NCI-H82 treated with DMSO at 0.1 percent for 48 hours (cell line): ENCODE data around the gene MICALL2.
"Not testable (repeated sequence)": the region's sequence is repeated elsewhere in the genome, so short reads cannot be mapped to it uniquely, and the experiment has no call there.

Experiments used
- DNase-seq: peaks from one replicate; lab custom pipeline; 2025; ENCODE audit not compliant: unreplicated experiment; lab: John Stamatoyannopoulos, UW

The MICALL2 gene

DNA sequence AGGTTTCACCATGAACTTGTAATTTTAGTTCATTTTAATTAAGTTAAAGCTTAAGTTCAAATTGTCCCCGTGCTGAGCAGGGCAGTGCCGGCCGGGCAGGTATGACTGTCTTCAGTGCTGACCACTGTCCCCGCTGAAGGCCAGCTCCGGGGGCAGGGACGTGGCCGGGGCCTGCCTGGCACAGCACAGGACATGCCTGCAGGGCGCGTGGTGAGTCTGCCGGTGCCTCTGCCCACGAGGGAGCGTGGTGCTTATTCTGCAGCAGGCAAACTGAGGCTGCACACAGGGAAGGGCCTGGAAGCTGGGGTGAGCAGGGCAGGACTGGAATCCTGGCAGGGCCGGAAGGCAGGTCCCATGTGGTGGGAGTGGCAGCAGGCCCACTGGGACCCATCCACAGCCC lies 9.8 kb downstream of the MICALL2 start:
- DNase-seq, result no peak

DNA sequence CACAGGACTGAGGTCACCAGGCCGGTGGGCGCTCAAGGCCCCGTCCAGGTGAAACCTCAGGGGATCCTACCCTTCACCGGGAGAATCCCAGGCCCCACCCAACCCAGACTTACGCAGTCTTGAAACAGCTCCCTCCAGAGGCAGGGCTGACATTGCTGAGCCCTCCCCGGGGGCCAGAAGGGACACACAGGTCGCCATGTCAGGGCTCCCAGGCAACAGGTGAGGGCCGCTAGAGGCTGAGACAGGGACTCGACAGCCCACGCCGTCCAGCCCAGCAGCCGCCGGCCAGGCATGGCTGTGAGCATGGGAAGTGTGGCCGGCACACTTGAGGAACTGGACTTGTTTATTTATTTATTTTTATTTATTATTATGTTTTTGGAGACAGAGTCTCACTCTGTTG lies 10.3 kb downstream of the MICALL2 start:
- DNase-seq, result no peak

DNA sequence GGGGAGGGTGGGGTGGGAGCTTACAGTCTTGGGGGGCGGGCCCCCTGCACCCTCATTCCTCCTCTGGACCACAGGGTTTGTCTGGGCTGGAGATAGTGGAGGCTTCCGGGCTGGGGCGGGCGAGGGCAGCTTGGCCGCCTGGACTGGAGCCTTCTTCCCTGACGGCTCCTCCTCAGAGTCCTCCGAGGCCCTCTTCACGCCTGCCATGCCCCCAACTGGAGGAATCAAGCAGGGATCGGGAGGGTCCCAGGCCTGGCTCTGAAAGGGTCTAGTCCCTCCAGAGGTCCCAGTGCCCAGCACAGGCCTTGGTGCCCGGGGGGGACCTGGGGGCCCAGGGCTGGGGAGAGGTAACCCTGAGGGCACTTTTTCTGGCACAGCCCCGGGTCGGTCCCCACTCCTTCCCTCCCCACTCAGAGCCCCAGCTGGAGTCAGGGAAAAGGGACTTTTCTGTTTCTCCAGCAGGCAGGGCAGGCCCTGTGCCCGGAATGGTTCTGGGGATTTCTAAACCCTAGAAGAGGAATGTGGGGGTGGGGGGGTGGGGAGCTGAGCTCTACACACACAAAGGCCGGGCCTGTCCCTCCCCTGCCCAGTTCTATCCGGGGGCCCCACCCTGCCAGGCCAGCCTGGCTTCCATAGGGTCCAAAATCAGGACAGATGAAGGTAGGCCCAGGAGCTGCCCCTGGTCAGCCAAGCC lies 11.6 kb downstream of the MICALL2 start:
- DNase-seq, result no peak

DNA sequence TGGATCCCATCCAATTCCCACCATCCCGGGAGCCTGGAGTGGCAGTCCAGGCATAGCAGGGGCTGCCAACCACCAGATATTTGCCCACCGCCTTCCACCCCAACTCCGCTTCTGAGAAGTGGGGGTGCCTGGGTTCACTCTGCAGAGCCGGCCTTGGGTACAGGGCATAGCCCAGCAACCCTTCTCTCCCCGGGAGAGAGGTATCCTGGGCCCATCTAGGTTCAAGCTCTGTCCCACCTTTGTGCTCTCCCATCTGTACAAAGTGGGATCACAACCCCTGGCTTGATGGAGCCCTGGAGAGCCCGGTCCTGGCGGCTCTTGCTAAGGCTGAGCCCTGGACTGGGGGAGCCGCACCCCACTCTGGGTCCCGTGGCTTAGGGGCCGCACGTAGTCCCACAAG lies 12.2 kb downstream of the MICALL2 start:
- DNase-seq, result no peak

DNA sequence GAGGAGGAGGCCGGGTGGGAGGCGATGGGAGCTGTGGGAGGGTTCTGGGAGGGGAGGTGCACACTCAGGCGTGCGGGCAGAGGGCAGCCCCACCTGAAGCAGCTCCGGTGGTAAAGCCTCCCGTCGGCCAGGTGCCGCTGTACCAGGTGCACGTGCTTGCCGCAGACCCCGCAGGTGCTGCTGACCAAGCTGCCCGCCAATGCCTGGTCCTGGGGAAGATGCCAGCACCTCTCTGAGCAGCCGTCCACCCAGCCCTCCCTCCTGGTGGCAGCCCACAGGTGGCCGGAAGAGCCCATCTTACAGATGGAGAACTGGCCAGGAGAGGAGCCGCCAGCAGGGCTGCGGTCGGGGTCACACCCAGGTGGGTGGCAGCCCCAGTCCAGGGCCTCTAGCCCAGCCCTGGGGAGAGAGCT lies 12.6 kb downstream of the MICALL2 start:
- DNase-seq, result no peak

DNA sequence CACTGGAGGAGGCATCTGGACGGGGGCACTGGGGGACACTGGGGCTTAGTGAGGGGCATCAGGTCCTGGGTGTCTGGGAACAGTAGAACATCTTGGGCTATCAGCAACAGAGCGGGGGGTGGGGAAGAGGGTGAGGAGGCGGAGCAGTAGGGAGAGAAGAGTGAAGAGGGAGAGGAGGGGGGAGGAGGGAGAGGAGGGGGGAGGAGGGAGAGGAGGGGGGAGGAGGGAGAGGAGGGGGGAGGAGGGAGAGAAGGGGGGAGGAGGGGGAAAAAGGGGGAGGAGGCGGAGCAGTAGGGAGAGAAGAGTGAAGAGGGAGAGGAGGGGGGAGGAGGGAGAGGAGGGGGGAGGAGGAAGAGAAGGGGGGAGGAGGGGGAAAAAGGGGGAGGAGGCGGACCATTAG lies 13.2 kb downstream of the MICALL2 start:
- DNase-seq, result not testable (repeated sequence)

DNA sequence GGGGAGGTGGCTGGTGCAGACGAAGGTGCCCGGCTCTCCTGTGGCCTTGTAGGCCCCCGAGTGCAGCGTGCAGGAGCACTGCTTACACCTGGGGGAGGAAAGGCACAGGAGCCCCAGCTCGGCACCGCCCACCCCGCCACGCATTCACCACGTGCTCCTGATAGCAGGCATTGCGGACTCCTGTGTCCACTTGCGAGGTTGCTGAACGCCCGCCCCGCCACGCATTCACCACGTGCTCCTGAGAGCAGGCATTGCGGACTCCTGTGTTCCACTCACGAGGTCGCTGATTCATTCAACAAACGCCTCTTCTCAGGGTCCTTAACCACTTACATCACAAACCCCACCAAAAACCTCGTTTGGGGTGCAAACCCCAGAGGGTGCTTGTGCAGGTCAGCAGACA lies 13.9 kb downstream of the MICALL2 start:
- DNase-seq, result no peak

DNA sequence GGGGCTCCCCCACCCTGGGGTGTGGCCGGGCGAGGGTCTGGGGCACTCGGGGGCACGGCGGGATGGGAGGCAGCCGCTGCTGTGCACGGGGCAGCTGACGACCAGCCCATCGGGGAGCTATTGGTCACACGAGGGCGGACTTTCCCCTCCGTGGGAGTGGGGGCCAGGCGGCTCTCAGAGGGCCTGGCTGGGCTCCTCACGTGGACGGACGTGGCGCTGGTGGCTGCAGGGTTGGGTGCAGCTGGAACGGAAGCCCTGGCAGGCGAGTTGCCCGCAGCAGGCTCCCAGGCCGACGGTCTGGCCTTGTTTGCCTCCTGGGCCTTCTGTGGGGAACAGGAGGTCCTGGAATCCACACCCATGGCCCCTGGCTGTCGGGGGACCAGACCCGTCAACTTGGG lies 14.3 kb downstream of the MICALL2 start:
- DNase-seq, result no peak

DNA sequence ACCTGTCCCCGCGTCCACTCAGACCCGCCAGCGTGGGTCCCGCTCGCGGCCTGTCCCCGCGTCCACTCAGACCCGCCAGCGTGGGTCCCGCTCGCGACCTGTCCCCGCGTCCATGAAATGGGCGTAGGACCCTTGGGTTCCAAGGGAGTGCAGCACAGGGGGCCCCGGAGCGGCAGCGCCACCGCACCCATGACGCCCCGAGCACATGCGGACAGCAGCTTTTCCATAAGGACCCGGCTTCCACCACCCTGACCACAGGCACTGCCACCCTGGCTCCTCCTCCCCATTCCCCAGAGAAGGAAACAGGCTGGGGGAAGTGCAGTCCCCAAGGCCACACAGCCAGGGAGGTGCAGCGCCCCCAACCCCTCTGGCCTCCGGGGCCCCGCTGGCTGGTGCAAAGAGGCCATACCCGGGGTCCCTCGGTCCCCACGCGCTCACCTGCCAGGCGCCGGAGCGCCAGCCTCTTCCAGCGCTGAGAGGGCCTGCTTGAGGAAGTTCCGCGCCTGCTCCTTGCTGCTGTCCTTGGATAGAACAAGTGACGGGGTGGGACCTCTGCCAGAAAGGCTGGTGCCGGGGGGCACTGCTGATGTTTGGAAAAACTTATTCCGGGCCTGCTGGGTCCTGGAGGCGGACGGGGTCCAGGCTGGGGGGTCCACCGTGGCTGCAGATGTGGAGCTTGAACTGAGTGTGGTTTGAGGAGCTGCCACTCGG lies 14.9 kb downstream of the MICALL2 start:
- DNase-seq, result no peak

DNA sequence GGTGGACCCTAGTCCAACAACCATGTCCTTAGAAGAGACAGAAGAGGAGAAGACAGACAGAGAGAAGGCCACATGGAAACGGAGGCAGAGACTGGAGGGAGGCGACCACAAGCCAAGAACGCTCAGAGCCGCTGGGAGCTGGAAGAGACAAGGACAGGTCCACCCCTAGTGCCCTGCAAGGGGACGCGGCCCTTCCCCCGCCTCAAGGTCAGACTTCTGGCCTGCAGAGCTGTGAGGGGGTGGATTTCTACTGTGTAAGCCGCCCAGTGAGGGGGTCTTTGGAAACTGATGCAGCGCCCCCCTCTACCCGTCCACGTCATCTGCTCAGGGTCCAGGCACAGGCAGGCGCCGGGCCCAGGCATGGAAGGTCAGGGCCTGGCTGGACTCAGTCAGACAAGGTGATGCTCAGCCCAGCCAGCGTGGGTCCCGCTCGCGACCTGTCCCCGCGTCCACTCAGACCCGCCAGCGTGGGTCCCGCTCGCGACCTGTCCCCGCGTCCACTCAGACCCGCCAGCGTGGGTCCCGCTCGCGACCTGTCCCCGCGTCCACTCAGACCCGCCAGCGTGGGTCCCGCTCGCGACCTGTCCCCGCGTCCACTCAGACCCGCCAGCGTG lies 15.6 kb downstream of the MICALL2 start:
- not testable (repeated sequence) for DNase-seq

DNA sequence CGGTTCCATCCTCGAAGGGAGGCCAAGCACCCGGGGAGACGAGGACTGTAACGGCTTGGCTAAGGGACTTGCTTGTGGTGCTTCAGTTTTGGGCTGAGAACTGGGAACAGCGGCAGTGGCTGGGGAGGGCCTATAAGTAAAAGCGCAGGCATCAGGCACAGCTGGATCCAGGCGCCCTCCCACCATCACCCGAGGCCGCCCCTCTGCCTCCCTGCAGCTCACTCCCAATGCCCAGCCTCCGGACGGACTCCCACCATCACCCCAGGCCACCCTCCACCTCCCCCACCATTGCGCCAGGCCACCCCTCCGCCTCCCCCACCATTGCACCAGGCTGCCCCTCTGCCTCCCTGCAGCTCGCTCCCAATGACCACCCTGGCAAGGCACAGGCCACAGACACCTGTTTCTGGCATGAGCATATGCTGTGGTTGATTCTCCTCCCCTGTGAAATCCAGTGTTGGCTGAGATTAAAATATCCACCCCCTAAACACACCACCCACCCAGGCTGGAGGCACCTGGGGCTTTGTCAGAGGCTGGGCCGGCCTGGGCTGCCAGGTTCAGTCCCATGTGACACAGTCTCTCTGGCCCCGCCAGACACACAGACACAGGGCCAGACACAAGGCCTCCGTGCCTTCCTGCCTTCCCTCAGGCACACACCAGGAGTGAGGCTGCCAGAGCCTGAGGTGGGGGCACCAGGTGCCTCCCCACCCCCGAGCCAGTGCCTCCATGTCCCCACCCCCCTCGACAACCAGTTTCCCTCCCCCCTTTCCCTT lies 16.7 kb downstream of the MICALL2 start:
- DNase-seq, result no peak

DNA sequence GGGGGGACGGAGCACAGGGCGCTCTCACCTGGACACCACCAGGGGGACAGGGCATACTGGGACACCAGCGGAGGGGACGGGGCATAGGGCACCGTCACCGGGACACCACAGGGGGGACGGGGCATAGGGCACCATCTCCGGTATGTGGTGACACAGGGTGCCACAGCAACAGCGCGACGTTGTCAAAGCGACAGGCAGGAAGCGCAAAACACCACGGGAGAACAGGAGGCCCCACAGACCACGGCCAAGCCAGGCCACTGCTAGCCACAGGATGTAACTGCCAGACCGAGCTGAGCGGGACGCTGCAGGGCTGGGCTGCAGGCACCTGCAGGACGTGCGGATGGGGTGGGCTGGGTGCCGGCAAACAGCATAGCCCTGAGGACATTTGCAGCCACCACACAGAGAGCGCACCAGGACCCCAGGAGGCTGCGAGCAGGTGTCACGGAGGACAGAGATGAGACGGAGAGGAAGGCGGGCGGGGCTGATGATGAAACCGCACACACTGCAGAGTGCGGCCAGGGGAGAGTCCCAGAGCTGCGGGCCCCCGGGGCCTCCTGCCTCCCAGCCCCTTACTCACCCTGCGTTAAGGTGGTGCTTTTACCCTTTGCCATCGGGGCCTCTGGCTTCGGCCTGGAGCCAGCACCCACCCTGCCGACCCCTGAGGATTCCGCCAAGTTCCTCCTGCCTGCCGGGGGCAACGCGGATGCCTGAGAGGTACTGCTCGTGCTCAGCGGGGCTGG lies 17.5 kb downstream of the MICALL2 start:
- no peak for DNase-seq

DNA sequence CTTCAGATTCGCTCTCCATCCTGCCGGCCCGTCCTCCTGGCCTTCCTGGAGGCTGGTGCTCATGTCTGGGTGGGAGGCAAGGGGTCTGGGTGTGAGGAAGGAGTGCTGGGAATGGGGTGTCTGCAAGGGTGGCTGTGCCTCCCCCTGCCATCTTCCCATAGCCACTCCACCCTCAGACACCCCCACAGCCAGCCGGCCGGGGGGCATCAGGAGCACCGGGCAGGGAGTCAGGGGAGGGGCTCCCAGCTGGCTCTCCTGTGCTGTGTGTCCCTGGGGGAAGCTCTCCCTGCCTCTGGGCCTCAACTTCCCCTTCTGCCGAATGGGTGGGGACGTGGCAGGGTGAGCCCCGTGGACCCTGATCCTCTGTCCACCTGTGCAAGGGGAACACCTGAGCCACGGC lies 18.6 kb downstream of the MICALL2 start:
- no peak for DNase-seq

DNA sequence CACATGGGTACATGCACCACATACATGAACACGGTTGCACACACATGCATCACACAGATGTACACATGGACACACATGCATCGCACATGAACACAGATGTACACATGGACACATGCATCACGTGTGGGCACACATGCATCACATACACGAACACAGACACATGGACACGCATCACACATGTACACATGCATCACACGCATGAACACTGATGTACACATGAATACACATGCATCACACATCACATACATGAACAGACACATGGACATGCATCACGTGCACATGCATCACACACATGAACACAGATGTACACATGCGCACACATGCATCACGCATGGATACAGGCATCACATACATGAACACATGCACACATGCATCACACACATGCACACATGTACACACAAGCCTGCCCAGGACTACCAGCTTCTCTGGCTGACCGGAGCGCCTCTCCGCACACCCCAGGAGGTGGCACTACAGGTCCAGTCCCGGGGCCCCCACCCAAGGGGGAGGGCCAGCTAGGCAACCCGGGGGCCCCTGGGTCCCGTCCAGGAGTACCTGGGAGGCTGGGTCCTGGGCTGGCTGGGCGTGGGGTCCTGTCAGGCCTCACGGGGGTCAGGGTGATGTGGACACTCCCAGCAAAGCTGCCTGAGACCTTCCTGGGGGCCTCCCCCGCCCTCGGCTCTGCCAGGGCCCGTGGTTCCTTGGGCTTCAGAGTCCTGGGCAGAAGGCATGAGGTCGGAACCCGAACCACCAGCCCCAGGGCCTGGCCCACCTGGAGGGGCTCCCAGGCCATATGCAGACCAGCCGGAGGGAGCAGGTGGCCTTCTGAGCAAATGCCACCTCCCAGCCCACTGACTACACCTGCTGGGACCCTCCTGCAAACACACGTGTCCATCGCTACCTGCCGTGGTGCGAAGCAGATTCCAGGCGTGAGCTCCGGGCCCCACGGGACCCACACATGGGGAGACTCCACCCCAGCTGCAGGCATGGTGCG lies 19.6 kb downstream of the MICALL2 start:
- DNase-seq, result no peak

DNA sequence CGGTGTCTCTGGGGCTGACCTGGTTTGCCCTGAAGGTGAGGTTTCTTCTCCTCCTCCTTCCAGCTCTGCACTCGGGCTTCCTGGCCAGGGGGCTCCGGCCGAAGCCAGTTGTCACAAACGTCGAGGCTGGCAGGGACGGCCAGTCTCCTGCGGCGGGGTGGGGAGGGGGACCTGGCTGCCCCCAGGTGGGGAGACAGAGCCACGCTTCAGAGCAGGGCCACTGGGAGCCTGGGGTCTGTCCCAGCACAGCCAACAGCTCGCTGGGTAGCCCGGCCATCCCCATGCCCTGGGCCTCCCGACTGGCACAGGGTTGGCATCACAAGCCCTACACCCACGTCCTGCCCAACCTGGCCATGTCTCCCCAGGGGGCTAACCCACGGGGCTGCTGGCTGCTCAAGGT lies 20.4 kb downstream of the MICALL2 start:
- DNase-seq, result no peak

DNA sequence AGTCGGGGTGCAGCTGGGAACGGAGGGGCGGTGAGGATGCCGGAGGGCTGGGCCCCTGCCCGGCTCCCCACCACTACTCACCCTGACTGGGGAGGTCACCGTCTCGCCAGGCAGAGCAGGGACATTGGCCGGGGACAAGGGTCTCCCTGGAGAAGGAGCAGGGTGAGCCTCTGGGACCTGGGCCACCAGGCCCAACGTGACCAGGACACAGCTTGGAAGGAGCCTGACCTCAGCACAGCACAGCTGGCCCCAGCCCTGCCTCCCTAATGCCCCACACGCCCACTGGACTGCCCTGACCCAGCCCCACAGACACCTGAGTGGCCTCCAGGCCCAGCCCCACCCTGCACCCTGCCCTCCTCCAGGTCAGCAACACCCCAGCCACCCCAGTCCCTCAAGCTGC lies 21.1 kb downstream of the MICALL2 start:
- no peak for DNase-seq

DNA sequence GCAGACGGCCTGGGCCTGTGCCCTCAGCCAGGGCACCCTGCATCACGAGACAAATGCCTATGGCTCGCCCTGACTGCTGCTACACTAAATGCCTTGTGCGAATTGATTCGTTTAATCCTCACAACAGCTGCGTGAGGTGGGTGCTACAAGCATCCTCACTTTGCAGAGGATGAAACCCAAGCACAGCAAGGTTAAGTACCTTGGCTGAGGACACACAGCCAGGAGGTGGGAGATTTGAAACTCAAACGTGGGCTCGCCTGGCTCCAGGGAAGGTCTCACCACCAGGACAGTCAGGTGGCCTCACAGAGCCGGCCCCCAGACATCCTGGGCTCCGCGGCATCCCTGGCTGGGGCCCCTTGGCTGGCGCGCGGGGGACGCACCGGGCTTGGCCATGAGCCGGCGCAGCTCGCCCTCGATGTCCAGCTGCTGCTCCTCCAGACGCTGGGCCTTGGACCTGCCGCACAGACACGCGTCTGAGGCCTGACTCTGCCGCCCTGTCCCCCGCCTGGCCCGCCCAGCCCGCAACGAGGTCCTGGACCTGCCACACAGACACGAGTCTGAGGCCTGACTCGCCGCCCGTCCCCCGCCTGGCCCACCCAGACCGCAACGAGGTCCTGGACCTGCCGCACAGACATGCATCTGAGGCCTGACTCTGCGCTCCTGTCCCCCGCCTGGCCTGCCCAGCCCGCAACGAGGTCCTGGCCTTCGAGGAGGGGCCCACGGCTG lies 22.0 kb downstream of the MICALL2 start:
- DNase-seq, result no peak

DNA sequence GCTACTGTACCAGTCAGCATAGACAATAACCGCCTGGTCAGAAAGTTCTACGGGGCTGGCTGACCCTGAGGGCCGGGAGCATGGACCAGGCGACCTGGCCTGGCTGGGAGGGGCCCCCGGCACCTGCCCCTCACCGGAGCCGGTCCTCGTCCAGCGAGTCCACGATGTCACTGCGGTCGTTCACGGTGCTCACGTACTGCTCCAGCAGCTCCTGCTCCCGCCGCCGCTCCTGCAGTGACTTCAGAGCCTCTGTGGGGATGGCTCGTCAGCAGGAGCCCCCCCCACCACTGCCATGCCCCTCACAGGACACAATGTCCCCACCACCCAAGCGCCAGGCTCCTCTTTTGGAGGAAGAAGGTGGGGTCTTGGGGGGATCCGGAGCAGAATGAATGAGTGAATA lies 22.7 kb downstream of the MICALL2 start:
- DNase-seq, result no peak
